Thyroid gland (tissue), 4 donors: ENCODE data around the gene ALPL. TPM values are rescaled to one million over a fixed set of nuclear protein-coding genes. Genes with fewer than 3 reads are reported as not detected.

ENCODE experiments used
- DNase-seq, 2 donors: peaks; one replicate each; pipeline ENCODE4 v3.0.0-alpha.2; 2019
- H3K27ac ChIP-seq, 3 donors: fragments of 200-600 bp; sonication (generic); 1 replicate in 2 of 3; 2 replicates in 1 of 3; pipeline ENCODE4 v1.5.1; 2016 to 2019; ENCODE audit warnings: mild to moderate bottlenecking in 1 of 3, moderate library complexity in 1 of 3
- H3K27me3 ChIP-seq: fragments of 200-600 bp; sonication (generic); one replicate; pipeline ENCODE4 v1.5.1; 2019
- H3K36me3 ChIP-seq, 2 donors: fragments of 200-600 bp; sonication (generic); one replicate each; pipeline ENCODE4 v1.5.1; 2016 to 2019
- H3K4me1 ChIP-seq, 2 donors: fragments of 200-600 bp; sonication (generic); one replicate each; pipeline ENCODE4 v1.5.1; 2017 to 2019
- H3K4me3 ChIP-seq, 3 donors: fragments of 200-600 bp; sonication (generic); replicated peaks in 1 of 3; 1 replicate in 2 of 3; 2 replicates in 1 of 3; pipeline ENCODE4 v1.5.1; 2016; ENCODE audit warnings: mild to moderate bottlenecking in 1 of 3
- H3K9me3 ChIP-seq: fragments of 200-600 bp; sonication (generic); one replicate; pipeline ENCODE4 v1.5.1; 2017
- POLR2A ChIP-seq, 2 donors: fragments of 450-650 bp; IDR thresholded peaks; one replicate each; pipeline ENCODE4 v1.6.1; 2017; ENCODE audit warnings: antibody characterized with exemption in 2 of 2, mild to moderate bottlenecking in 2 of 2, moderate library complexity in 1 of 2
- WGBS, 2 donors: methylation state at CpG; one replicate each; pipeline ENCODE4 v1.1.5; 2017; 5-methylcytosine and 5-hydroxymethylcytosine counted together
- intact Hi-C: fragments of 100-400 bp; cut with DNase I; formaldehyde crosslinking; loops from one replicate; pipeline ENCODE4 v1.15.1; 2023
- total RNA-seq, 4 donors: library from RNA; depleted of rRNA; stranded (reverse); fragments of >200 nt; gene quantifications; one replicate each; pipeline ENCODE4 v1.2.3, GENCODE V29; 2016
- TF ChIP-seq, protein P1 (sequence below), 6 experiments: fragments of 200-600 bp in 3 of 6; fragments of 450-650 bp in 3 of 6; sonication (generic) in 3 of 6; IDR thresholded peaks; one replicate each; pipeline ENCODE4 v1.5.1; 2016 to 2019; ENCODE audit warnings: antibody characterized with exemption in 6 of 6, mild to moderate bottlenecking in 2 of 6, inconsistent platforms in 1 of 6, moderate library complexity in 1 of 6

ALPL gene
- total RNA-seq, 4 donors from 2014 or later: 4.0 to 15.6 (median 4.5) TPM

DNA sequence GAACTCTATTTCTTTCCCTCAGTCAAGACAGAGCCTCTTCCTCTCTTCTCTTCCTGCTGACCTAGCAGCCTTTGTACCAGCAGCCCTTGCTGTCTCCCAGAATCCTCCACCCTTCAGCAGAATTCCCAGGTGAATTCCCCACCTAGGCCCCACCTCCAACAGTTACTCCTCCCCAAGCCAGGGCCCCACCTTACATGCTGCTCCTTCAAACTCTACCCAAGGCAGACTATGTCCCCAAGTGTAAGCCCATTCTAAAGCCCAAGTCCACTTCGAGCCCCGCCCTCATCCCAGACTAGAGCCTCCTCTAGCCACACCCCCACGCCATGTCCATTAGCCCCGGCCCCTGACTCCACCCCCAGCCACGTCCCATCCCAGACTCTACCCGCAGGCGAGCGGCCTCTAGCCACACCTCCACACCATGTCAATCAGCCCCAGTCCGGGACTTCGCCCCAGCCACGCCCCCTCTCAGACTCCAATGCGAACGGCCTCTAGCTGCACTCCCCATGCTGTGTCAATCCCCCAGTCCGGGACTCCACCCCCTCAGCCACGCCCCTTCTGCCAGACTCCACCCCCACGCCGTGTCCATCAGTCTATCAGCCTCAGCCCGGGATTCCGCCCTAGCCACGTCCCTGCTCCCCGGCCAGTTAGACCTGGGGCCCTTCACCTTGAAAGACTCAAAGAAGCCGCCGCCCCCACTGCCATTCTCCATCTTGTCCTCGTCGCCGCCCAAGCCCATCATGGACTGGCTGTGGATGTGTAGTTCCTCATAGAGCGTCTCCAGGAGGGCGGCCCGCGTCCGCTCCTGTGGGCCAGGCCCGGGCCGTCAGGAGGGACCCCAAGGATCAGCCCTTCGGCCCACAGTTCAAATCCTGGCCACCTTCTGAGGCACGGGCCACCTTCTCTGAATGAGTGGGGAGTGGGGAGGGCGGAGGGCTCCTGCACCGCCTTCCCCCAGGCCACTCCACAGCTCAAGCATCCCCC lies 98.6 kb downstream of the ALPL start:
- 55 to 61% methylated on average over 36 of the region's 37 CpGs for WGBS, 2 donors
- Histone ChIP-seq H3K27me3 (no peaks in the 10 kb centered on the region), H3K4me1 (peaks cover 0 to 14% of the 10 kb centered on the region in 2 donors), H3K27ac (peak overlapping the region in 1 of 3 donors; percentile 53), H3K36me3 (peaks cover 64 to 80% of the 10 kb centered on the region in 2 donors), H3K9me3 (no peaks in the 10 kb centered on the region), H3K4me3 (no peak overlapping the region)
- intact Hi-C loops: no loop called here
- TF ChIP-seq POLR2A (IDR thresholded peaks at IDR 0.05): peak in 1 of 2 donors; percentile 13
- TF ChIP-seq, protein P1, sequence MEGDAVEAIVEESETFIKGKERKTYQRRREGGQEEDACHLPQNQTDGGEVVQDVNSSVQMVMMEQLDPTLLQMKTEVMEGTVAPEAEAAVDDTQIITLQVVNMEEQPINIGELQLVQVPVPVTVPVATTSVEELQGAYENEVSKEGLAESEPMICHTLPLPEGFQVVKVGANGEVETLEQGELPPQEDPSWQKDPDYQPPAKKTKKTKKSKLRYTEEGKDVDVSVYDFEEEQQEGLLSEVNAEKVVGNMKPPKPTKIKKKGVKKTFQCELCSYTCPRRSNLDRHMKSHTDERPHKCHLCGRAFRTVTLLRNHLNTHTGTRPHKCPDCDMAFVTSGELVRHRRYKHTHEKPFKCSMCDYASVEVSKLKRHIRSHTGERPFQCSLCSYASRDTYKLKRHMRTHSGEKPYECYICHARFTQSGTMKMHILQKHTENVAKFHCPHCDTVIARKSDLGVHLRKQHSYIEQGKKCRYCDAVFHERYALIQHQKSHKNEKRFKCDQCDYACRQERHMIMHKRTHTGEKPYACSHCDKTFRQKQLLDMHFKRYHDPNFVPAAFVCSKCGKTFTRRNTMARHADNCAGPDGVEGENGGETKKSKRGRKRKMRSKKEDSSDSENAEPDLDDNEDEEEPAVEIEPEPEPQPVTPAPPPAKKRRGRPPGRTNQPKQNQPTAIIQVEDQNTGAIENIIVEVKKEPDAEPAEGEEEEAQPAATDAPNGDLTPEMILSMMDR (IDR thresholded peaks at IDR 0.05): no peak
- peak; percentile 87 for DNase-seq

DNA sequence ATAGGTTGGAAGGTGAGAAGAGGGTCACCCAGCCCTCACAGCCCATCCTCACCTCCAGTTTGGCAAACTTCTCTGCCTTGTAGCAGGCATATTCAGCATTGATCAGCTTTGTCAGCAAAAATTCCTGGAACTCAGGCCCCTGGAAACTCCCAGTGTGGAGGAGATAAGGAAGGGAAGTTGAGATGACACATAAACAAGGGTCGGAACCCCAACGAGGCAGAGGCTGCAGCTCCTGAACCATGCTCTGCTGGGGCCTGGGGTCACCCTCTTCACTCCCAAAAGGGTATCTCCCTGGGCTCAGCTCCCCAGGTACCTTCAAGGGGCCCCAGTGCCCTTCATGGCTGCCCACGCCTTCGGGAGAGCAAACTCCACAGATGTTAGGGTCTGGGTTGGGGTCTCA lies 99.6 kb downstream of the ALPL start:
- intact Hi-C loops: no loop called here
- Histone ChIP-seq H3K27me3 (no peaks in the 10 kb centered on the region), H3K36me3 (peaks cover 68 to 80% of the 10 kb centered on the region in 2 donors), H3K9me3 (no peaks in the 10 kb centered on the region), H3K4me1 (peaks cover 0 to 14% of the 10 kb centered on the region in 2 donors), H3K27ac (peak overlapping the region in 1 of 3 donors; percentile 53), H3K4me3 (no peak overlapping the region)
- 76 to 80% methylated on average over 4 of the region's 4 CpGs for WGBS, 2 donors
- no peak for DNase-seq
- TF ChIP-seq POLR2A (IDR thresholded peaks at IDR 0.05): no peak
- TF ChIP-seq, protein P1 (IDR thresholded peaks at IDR 0.05): no peak

DNA sequence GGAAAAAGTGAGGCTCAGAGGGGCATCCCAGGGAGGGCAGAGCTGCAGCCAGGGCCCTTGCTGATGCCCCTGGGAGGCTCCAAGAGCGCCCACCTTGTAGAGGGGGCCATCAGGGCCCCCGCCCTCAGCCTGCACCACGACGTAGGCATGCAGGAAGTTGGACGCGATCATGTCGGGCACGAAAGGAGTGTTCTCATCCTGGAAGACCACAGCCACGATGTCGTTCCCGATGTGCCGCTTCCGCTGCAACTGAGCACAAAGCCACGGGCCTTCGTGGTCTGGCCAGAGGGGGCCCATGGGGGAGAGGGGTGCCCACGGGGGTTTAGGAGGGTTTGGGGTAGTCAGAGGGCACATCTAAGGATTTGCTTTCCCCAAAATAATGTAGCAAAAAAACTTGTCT lies 100.8 kb downstream of the ALPL start:
- Histone ChIP-seq H3K36me3 (peaks cover 74 to 89% of the 10 kb centered on the region in 2 donors), H3K27ac (peak overlapping the region in 1 of 3 donors; percentile 53), H3K9me3 (no peaks in the 10 kb centered on the region), H3K4me1 (peaks cover 0 to 14% of the 10 kb centered on the region in 2 donors), H3K4me3 (no peak overlapping the region), H3K27me3 (no peaks in the 10 kb centered on the region)
- TF ChIP-seq, protein P1 (IDR thresholded peaks at IDR 0.05): no peak
- no peak for TF ChIP-seq POLR2A (IDR thresholded peaks at IDR 0.05)
- DNase-seq: no peak
- intact Hi-C loops: no loop called here
- WGBS, 2 donors: 80 to 88% methylated on average over 16 of the region's 16 CpGs

DNA sequence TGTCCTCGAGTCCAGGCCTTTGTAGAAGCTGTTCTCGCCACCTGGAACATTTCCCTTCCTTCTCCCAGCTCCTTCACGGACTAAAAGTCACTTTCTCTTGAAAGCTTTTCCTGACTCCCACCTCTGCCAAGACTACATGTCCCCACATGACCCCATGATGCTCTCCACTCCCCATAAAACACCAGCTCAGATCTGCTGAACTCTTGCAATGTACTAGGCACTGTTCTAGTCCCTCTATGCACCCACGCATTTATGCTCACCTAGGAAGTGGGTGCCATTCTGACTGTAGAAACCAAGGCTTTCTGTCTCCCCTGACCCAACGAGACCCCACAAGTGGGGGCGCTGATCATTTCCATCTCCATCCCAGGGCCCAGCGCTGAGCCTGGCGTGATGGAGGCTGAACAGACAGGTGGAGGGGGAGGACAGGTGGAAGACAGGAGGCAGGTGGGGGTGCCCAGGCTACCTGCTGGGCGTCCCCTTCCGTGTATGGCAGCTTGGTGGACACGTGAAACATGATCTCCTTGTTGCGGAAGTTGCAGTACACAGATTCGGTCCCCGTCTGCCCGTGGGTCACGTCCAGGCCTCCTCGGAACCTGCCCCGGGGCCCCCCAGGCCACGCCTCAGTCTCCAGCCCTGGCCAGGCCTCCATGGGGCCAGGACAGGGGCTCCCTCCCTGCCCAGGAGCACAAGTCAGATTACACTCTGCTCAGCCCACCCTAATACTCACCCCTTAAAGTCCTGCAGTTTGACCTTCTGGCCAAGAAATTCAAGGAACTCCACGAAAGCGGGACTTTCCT lies 102.0 kb downstream of the ALPL start:
- Histone ChIP-seq H3K9me3 (no peaks in the 10 kb centered on the region), H3K4me1 (peaks cover 0 to 14% of the 10 kb centered on the region in 2 donors), H3K27ac (peak overlapping the region in 2 of 3 donors; percentile 3 to 15), H3K27me3 (no peaks in the 10 kb centered on the region), H3K4me3 (no peak overlapping the region), H3K36me3 (peaks cover 70 to 83% of the 10 kb centered on the region in 2 donors)
- no peak for TF ChIP-seq POLR2A (IDR thresholded peaks at IDR 0.05)
- TF ChIP-seq, protein P1 (IDR thresholded peaks at IDR 0.05): no peak
- intact Hi-C loops: no loop called here
- DNase-seq: no peak
- 83 to 87% methylated on average over 13 to 21 of the region's 21 CpGs for WGBS, 2 donors
